ENCODE results near the gene COPRS. TPM values are rescaled to one million over a fixed set of nuclear protein-coding genes. Genes with fewer than 3 reads are reported as not detected.

Gene COPRS
- total and polyA plus RNA-seq, 2 donors (not counting 1 experiment from before 2014, with no cell fraction given) = 12.6 to 17.1 TPM

DNA sequence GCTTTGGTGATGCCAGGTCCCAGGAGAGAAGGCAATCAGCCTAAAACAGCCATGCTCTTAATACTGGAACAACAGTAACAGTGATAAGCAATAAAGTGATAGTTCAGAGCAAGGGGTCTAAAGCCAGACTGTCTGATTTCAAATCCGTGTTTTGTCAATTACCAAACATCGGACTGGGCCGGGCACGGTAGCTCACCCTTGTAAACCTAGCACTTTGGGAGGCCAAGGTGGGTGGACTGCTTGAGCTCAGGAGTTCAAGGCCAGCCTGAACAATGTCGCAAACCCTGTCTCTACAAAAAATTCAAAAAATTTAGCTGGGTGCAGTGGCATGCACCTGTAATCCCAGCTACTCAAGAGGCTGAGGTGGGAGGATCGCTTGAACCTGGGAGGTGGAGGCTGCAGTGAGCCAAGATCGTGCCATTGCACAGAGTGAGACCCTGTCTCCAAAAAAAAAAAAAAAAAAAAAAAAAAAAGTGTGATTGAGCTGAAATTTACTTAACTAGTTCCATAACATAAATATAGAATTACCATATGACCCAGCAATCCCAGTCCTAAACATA is 5.1 kb downstream of the COPRS start:
- H3K9ac ChIP-seq (ENCODE audit: low read length) = no peak overlapping the region
- H3K4me2 ChIP-seq (replicated peaks; ENCODE audit: low read depth, low read length, poor library complexity, severe bottlenecking) = no peak overlapping the region
- no peak overlapping the region for H3K27ac ChIP-seq (ENCODE audit: low read length in 2 of 2)
- DNase-seq = no peak
- intact Hi-C loops (cut with micrococcal nuclease) = no loop called here
- H3K36me3 ChIP-seq (replicated peaks in 1 of 2; ENCODE audit: control extremely low read depth in 1 of 2, control insufficient read depth in 1 of 2, extremely low read depth in 1 of 2, insufficient read depth in 2 of 2, low read length in 1 of 2) = peaks cover 0 to 9% of the 10 kb centered on the region in 2 experiments
- ChIA-PET CTCF (no interaction called here), POLR2A (interaction anchor here (0.7 kb wide), 1 partner anchor 115 kb away, joined by 11 read pairs; no protein-coding TSS in a partner anchor)
- no peaks in the 10 kb centered on the region for H4K20me1 ChIP-seq (ENCODE audit: control insufficient read depth, insufficient read depth, low read length, poor library complexity, severe bottlenecking)
- H3K27ac Mint-ChIP-seq = no peak overlapping the region
- no peak for ATAC-seq (ENCODE audit: low read depth)
- H3K9me3 Mint-ChIP-seq (ENCODE audit: insufficient read depth) = no peaks in the 10 kb centered on the region
- no peak overlapping the region for H3K4me3 Mint-ChIP-seq
- no peak for TF ChIP-seq EZH2 (IDR thresholded peaks at IDR 0.05; ENCODE audit: borderline replicate concordance, insufficient read depth, low read depth, low read length, poor library complexity, severe bottlenecking)
- TF ChIP-seq, protein P1, sequence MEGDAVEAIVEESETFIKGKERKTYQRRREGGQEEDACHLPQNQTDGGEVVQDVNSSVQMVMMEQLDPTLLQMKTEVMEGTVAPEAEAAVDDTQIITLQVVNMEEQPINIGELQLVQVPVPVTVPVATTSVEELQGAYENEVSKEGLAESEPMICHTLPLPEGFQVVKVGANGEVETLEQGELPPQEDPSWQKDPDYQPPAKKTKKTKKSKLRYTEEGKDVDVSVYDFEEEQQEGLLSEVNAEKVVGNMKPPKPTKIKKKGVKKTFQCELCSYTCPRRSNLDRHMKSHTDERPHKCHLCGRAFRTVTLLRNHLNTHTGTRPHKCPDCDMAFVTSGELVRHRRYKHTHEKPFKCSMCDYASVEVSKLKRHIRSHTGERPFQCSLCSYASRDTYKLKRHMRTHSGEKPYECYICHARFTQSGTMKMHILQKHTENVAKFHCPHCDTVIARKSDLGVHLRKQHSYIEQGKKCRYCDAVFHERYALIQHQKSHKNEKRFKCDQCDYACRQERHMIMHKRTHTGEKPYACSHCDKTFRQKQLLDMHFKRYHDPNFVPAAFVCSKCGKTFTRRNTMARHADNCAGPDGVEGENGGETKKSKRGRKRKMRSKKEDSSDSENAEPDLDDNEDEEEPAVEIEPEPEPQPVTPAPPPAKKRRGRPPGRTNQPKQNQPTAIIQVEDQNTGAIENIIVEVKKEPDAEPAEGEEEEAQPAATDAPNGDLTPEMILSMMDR (IDR thresholded peaks at IDR 0.05) = no peak
- peaks cover 8 to 11% of the 10 kb centered on the region in 2 donors for H3K4me1 ChIP-seq (ENCODE audit: control insufficient read depth in 2 of 2, insufficient read depth in 2 of 2, low read length in 2 of 2)
- WGBS (ENCODE audit: insufficient coverage) = 92% methylated on average over 5 of the region's 7 CpGs
- H3K27me3 ChIP-seq (replicated peaks in 1 of 4; ENCODE audit: control extremely low read depth in 1 of 4, control insufficient read depth in 3 of 4, insufficient read depth in 4 of 4, low read length in 3 of 4) = no peaks in the 10 kb centered on the region
- H3K79me2 ChIP-seq (ENCODE audit: control insufficient read depth, insufficient read depth, low read length) = peaks cover 27% of the 10 kb centered on the region
- H3K9me3 ChIP-seq (ENCODE audit: control extremely low read depth in 1 of 3, control insufficient read depth in 2 of 3, insufficient read depth in 1 of 3, low read length in 2 of 3) = no peaks in the 10 kb centered on the region
- H3K4me1 Mint-ChIP-seq = peaks cover 17% of the 10 kb centered on the region
- no peaks in the 10 kb centered on the region for H3K27me3 Mint-ChIP-seq
- no peak overlapping the region for H3K4me3 ChIP-seq (ENCODE audit: control extremely low read depth in 1 of 5, extremely low read depth in 1 of 5, insufficient read depth in 1 of 5, low read depth in 2 of 5, low read length in 4 of 5)
- no peak overlapping the region for H2AFZ ChIP-seq (ENCODE audit: insufficient read depth, low read depth, low read length, poor library complexity, severe bottlenecking)

DNA sequence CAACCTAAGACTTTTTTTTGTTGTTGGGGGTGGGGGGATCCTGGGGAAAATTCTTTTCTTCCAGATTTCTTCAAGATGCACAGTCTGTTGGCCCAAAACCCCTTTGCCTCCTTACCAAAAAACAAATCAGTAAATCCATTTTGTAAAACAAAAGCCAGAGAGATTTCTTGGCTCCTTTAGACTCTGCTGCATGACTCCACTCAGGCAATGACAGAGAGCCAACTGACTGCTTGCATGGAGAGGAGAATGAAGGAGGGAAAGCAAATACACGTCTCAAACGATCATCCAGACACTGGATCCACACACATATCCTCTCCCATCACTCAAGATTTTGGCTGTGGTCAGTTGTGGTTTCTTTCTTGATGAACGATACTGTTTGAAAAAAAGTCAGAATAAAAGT is 13.8 kb downstream of the COPRS start:
- no peaks in the 10 kb centered on the region for H3K36me3 ChIP-seq (replicated peaks in 1 of 2; ENCODE audit: control extremely low read depth in 1 of 2, control insufficient read depth in 1 of 2, extremely low read depth in 1 of 2, insufficient read depth in 2 of 2, low read length in 1 of 2)
- Mint-ChIP-seq H3K27ac (no peak overlapping the region), H3K9me3 (ENCODE audit: insufficient read depth) (no peaks in the 10 kb centered on the region), H3K4me1 (no peaks in the 10 kb centered on the region), H3K4me3 (no peak overlapping the region), H3K27me3 (peaks cover 3% of the 10 kb centered on the region)
- intact Hi-C loops (cut with micrococcal nuclease) = no loop called here
- peaks cover 5 to 6% of the 10 kb centered on the region in 2 donors for H3K4me1 ChIP-seq (ENCODE audit: control insufficient read depth in 2 of 2, insufficient read depth in 2 of 2, low read length in 2 of 2)
- DNase-seq (no peak), ATAC-seq (ENCODE audit: low read depth) (no peak)
- no peaks in the 10 kb centered on the region for H3K9me3 ChIP-seq (ENCODE audit: control extremely low read depth in 1 of 3, control insufficient read depth in 2 of 3, insufficient read depth in 1 of 3, low read length in 2 of 3)
- H3K4me3 ChIP-seq (ENCODE audit: control extremely low read depth in 1 of 5, extremely low read depth in 1 of 5, insufficient read depth in 1 of 5, low read depth in 2 of 5, low read length in 4 of 5) = no peak overlapping the region
- CTCF ChIA-PET = interaction anchor here (0.6 to 9.8 kb wide), 5 partner anchors 91 to 457 kb away, joined by 3 to 262 read pairs (median 7); partner anchors contain the start of gene SUZ12
- no peak for TF ChIP-seq EZH2 (IDR thresholded peaks at IDR 0.05; ENCODE audit: borderline replicate concordance, insufficient read depth, low read depth, low read length, poor library complexity, severe bottlenecking)
- TF ChIP-seq, protein P1 (IDR thresholded peaks at IDR 0.05) = no peak
- no peak overlapping the region for H3K27ac ChIP-seq (ENCODE audit: low read length in 2 of 2)
- peaks cover 0 to 8% (median 3%) of the 10 kb centered on the region in 4 experiments for H3K27me3 ChIP-seq (replicated peaks in 1 of 4; ENCODE audit: control extremely low read depth in 1 of 4, control insufficient read depth in 3 of 4, insufficient read depth in 4 of 4, low read length in 3 of 4)
- WGBS (ENCODE audit: insufficient coverage) = no CpG with 5 or more reads among the region's 3 CpGs
- POLR2A ChIA-PET = no interaction called here
- H3K4me2 ChIP-seq (replicated peaks; ENCODE audit: low read depth, low read length, poor library complexity, severe bottlenecking) = no peak overlapping the region
- H3K79me2 ChIP-seq (ENCODE audit: control insufficient read depth, insufficient read depth, low read length) = no peaks in the 10 kb centered on the region
- H2AFZ ChIP-seq (ENCODE audit: insufficient read depth, low read depth, low read length, poor library complexity, severe bottlenecking) = no peak overlapping the region
- no peak overlapping the region for H3K9ac ChIP-seq (ENCODE audit: low read length)
- H4K20me1 ChIP-seq (ENCODE audit: control insufficient read depth, insufficient read depth, low read length, poor library complexity, severe bottlenecking) = no peaks in the 10 kb centered on the region
